Measurements from ENCODE around the gene ITSN1. TPM values are rescaled to one million over a fixed set of nuclear protein-coding genes. Genes with fewer than 3 reads are reported as not detected.

Gene ITSN1
- total RNA-seq, 3 donors from 2014 or later (not counting 1 experiment from before 2014, with no cell fraction given): 1.5 to 5.1 (median 2.7) TPM

DNA sequence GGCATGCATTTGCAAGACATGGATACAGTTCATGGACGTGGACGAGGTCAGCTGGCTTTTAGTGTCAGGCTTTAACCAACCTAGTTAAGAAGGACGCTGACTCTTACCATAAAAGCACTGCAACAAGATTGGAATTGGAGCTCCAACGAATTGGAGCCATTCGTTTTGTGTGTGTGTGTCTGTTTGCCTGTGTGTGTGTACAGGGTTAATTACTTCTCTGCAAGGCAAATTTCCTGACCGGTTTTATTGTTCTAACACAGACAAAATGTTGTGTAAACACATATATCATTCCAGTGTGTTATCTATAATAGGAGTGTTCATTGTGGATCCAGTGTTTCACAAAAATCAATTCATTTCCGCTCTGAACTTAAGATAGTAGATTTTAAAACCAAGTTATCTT, 7.9 kb downstream of the ITSN1 start:
- Histone ChIP-seq H3K4me1 (ENCODE audit: control insufficient read depth, insufficient read depth, low read length) (no peaks in the 10 kb centered on the region), H3K4me3 (ENCODE audit: low read length) (no peak overlapping the region), H3K36me3 (ENCODE audit: control insufficient read depth, insufficient read depth, low read length) (no peaks in the 10 kb centered on the region), H3K27ac (ENCODE audit: low read length) (no peak overlapping the region), H3K9me3 (ENCODE audit: control insufficient read depth, insufficient read depth, low read length) (no peaks in the 10 kb centered on the region), H3K27me3 (ENCODE audit: control insufficient read depth, insufficient read depth, low read length) (no peaks in the 10 kb centered on the region)
- TF ChIP-seq, protein P1, sequence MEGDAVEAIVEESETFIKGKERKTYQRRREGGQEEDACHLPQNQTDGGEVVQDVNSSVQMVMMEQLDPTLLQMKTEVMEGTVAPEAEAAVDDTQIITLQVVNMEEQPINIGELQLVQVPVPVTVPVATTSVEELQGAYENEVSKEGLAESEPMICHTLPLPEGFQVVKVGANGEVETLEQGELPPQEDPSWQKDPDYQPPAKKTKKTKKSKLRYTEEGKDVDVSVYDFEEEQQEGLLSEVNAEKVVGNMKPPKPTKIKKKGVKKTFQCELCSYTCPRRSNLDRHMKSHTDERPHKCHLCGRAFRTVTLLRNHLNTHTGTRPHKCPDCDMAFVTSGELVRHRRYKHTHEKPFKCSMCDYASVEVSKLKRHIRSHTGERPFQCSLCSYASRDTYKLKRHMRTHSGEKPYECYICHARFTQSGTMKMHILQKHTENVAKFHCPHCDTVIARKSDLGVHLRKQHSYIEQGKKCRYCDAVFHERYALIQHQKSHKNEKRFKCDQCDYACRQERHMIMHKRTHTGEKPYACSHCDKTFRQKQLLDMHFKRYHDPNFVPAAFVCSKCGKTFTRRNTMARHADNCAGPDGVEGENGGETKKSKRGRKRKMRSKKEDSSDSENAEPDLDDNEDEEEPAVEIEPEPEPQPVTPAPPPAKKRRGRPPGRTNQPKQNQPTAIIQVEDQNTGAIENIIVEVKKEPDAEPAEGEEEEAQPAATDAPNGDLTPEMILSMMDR (IDR thresholded peaks at IDR 0.05): no peak
- Mint-ChIP-seq H3K27me3 (ENCODE audit: low read depth in 2 of 2) (peaks cover 6 to 47% of the 10 kb centered on the region in 2 donors), H3K27ac (no peak overlapping the region), H3K36me3 (no peaks in the 10 kb centered on the region), H3K4me1 (no peaks in the 10 kb centered on the region), H3K4me3 (no peak overlapping the region), H3K9me3 (no peaks in the 10 kb centered on the region)
- DNase-seq: no peak
- intact Hi-C loops (cut with micrococcal nuclease): no loop called here
- 92% methylated on average over 5 of the region's 7 CpGs for WGBS (ENCODE audit: insufficient coverage)
- ATAC-seq: no peak

GRCh38 chr21:33650929-33651509, 8.7 kb downstream of the ITSN1 start:
- Histone ChIP-seq H3K27me3 (ENCODE audit: control insufficient read depth, insufficient read depth, low read length) (no peaks in the 10 kb centered on the region), H3K4me3 (ENCODE audit: low read length) (no peak overlapping the region), H3K9me3 (ENCODE audit: control insufficient read depth, insufficient read depth, low read length) (no peaks in the 10 kb centered on the region), H3K4me1 (ENCODE audit: control insufficient read depth, insufficient read depth, low read length) (no peaks in the 10 kb centered on the region), H3K27ac (ENCODE audit: low read length) (no peak overlapping the region), H3K36me3 (ENCODE audit: control insufficient read depth, insufficient read depth, low read length) (no peaks in the 10 kb centered on the region)
- DNase-seq (no peak), ATAC-seq (no peak)
- peaks cover 6 to 51% of the 10 kb centered on the region in 2 donors for H3K27me3 Mint-ChIP-seq (ENCODE audit: low read depth in 2 of 2)
- intact Hi-C loops (cut with micrococcal nuclease): no loop called here
- H3K4me1 Mint-ChIP-seq: no peaks in the 10 kb centered on the region
- H3K9me3 Mint-ChIP-seq: no peaks in the 10 kb centered on the region
- H3K36me3 Mint-ChIP-seq: no peaks in the 10 kb centered on the region
- TF ChIP-seq, protein P1 (IDR thresholded peaks at IDR 0.05): no peak
- no peak overlapping the region for H3K4me3 Mint-ChIP-seq
- WGBS (ENCODE audit: insufficient coverage): 90% methylated on average over 7 of the region's 7 CpGs
- no peak overlapping the region for H3K27ac Mint-ChIP-seq

DNA sequence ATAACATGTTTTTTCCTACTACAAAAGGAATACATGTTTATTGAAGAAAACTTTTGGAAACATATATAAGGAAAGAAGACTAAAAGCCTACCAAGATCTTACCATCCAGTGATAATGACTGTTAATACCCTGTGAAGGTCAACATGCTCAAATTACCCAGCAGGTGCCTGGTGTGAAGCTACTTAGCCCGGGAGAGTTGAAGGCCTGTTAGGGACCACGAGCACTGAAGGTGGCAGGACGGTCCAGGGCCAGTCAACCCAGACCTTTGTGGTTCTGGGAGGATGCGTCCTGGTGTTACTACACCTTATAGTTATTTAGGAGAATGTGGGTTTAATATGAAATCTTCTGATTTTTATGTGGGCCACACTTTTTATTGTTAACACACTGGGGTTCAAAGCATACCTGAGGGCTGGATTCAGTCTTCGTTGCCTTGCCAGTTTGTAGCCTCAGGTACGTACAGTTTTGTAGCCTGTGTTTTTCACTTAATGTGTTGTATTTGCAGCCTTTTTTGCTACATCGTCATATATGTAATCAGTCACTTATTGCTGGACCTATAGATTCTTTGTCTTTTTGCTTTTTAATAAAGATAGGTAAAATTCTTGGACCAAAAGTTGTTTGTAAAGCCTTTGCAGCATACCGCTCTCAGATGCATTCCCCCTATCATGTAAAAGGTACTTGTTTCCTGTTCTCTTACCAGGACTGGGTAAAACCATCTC, 9.8 kb downstream of the ITSN1 start:
- DNase-seq (no peak), ATAC-seq (no peak)
- Histone ChIP-seq H3K4me3 (ENCODE audit: low read length) (no peak overlapping the region), H3K4me1 (ENCODE audit: control insufficient read depth, insufficient read depth, low read length) (no peaks in the 10 kb centered on the region), H3K27ac (ENCODE audit: low read length) (no peak overlapping the region), H3K9me3 (ENCODE audit: control insufficient read depth, insufficient read depth, low read length) (no peaks in the 10 kb centered on the region), H3K36me3 (ENCODE audit: control insufficient read depth, insufficient read depth, low read length) (no peaks in the 10 kb centered on the region), H3K27me3 (ENCODE audit: control insufficient read depth, insufficient read depth, low read length) (no peaks in the 10 kb centered on the region)
- Mint-ChIP-seq H3K9me3 (no peaks in the 10 kb centered on the region), H3K27me3 (ENCODE audit: low read depth in 2 of 2) (peaks cover 7 to 54% of the 10 kb centered on the region in 2 donors), H3K4me3 (no peak overlapping the region), H3K27ac (no peak overlapping the region), H3K4me1 (peaks cover 0 to 1% of the 10 kb centered on the region in 2 donors), H3K36me3 (no peaks in the 10 kb centered on the region)
- TF ChIP-seq, protein P1 (IDR thresholded peaks at IDR 0.05): no peak
- intact Hi-C loops (cut with micrococcal nuclease): no loop called here
- 88% methylated on average over 7 of the region's 8 CpGs for WGBS (ENCODE audit: insufficient coverage)
